GM12878 (cell line): ENCODE data around the gene CTSL. TPM values are rescaled to one million over a fixed set of nuclear protein-coding genes. Genes with fewer than 3 reads are reported as not detected.

ENCODE experiments used
- ATAC-seq: fragments of 200-7000 bp; cut with Tn5 transposase; 3 replicates; pipeline ENCODE4 v1.9.1; 2020; ENCODE audit warnings: mild to moderate bottlenecking, moderate library complexity
- BruUV-seq: library from RNA; stranded (reverse); fragments of 400-500 nt; replicated peaks from 2 replicates; lab custom pipeline; 2021; lab: Mats Ljungman, UMichigan
- CTCF ChIA-PET: fragments of 300-600 bp; sonication (Branson Sonifier 250); formaldehyde crosslinking; extraction: SDS; loops from one replicate; lab custom pipeline; 2021; ENCODE audit warnings: inconsistent platforms; lab: Yijun Ruan, JAX
- POLR2A ChIA-PET: fragments of 350-600 bp; formaldehyde crosslinking; extraction: SDS; loops from one replicate; lab custom pipeline; 2021; ENCODE audit warnings: inconsistent platforms; lab: Charles Lee
- RAD21 ChIA-PET: fragments of 300-600 bp; sonication (Branson Sonifier 250); formaldehyde crosslinking; loops from one replicate; lab custom pipeline; 2023; ENCODE audit warnings: antibody characterized with exemption; ENCODE audit not compliant: unreplicated experiment; lab: Charles Lee
- SMC1A ChIA-PET: fragments of 300-600 bp; sonication (Branson Sonifier 250); formaldehyde crosslinking; loops from one replicate; lab custom pipeline; 2023; ENCODE audit not compliant: unreplicated experiment, uncharacterized antibody; lab: Charles Lee
- DNase-seq: peaks from one replicate; pipeline ENCODE4 v3.0.0-alpha.2; 2011; ENCODE audit warnings: low read depth, low spot score
- FAIRE-seq: peaks from 3 replicates; lab custom pipeline; 2011; peaks lifted over from hg19 to GRCh38; lab: Jason Lieb, UNC
- H2AFZ ChIP-seq: 2 replicates; pipeline ENCODE4 v1.6.0; 2011; ENCODE audit warnings: low read depth, low read length, control low read depth; ENCODE audit not compliant: control insufficient read depth
- H3K27ac ChIP-seq: 2 replicates; pipeline ENCODE4 v1.5.1; 2011; ENCODE audit warnings: control low read depth; ENCODE audit not compliant: control insufficient read depth, insufficient read depth
- H3K27me3 ChIP-seq, 2 experiments: replicated peaks in 1 of 2; 2 replicates each; pipeline versions ENCODE4 v1.6.0 to v1.6.1; 2011; ENCODE audit warnings: low read length in 1 of 2; ENCODE audit not compliant: control insufficient read depth in 2 of 2, insufficient read depth in 2 of 2
- H3K36me3 ChIP-seq, 2 experiments: 2 replicates each; pipeline ENCODE4 v1.5.1; 2011; ENCODE audit warnings: low read length in 1 of 2; ENCODE audit not compliant: control insufficient read depth in 2 of 2, insufficient read depth in 2 of 2
- H3K4me1 ChIP-seq: 2 replicates; pipeline ENCODE4 v1.6.1; 2011; ENCODE audit warnings: mild to moderate bottlenecking, low read length, moderate library complexity, mixed read lengths; ENCODE audit not compliant: control insufficient read depth, insufficient read depth
- H3K4me2 ChIP-seq: 2 replicates; pipeline ENCODE4 v1.6.0; 2011; ENCODE audit warnings: control low read depth; ENCODE audit not compliant: control insufficient read depth, insufficient read depth
- H3K4me3 ChIP-seq: fragments of 200-600 bp; sonication (generic); 2 replicates; pipeline ENCODE4 v1.5.1; 2016
- H3K79me2 ChIP-seq: 2 replicates; pipeline ENCODE4 v1.6.0; 2011; ENCODE audit warnings: low read length; ENCODE audit not compliant: control insufficient read depth, insufficient read depth
- H3K9ac ChIP-seq: 2 replicates; pipeline ENCODE4 v1.8.0; 2011; ENCODE audit warnings: low read length, control low read depth, mixed read lengths; ENCODE audit not compliant: control insufficient read depth, insufficient read depth
- H3K9me3 ChIP-seq: replicated peaks from 3 replicates; pipeline ENCODE4 v1.5.1; 2011; ENCODE audit warnings: mild to moderate bottlenecking, low read length; ENCODE audit not compliant: control insufficient read depth, insufficient read depth
- H4K20me1 ChIP-seq: 2 replicates; pipeline ENCODE4 v1.6.0; 2011; ENCODE audit not compliant: control insufficient read depth, insufficient read depth
- BCL11A ChIP-seq: IDR thresholded peaks from 2 replicates; pipeline ENCODE4 v1.6.1; 2011; ENCODE audit warnings: low read depth, low read length
- BHLHE40 ChIP-seq, 2 experiments: fragments of 450-650 bp in 1 of 2; IDR thresholded peaks; 2 replicates each; pipeline ENCODE4 v1.6.1; 2011 to 2017; ENCODE audit warnings: low read depth in 2 of 2, borderline replicate concordance in 1 of 2, improper control_type of control experiment in 1 of 2, low read length in 1 of 2, mild to moderate bottlenecking in 1 of 2
- CBX3 ChIP-seq: fragments of 200-600 bp; sonication (generic); IDR thresholded peaks from 2 replicates; pipeline ENCODE4 v1.6.1; 2016; ENCODE audit warnings: low read depth, borderline replicate concordance
- ESRRA ChIP-seq: IDR thresholded peaks from 2 replicates; pipeline ENCODE4 v1.6.1; 2012; ENCODE audit warnings: mild to moderate bottlenecking, low read length, improper control_type of control experiment
- HDGF ChIP-seq: fragments of 450-650 bp; IDR thresholded peaks from 2 replicates; pipeline ENCODE4 v1.6.1; 2016; ENCODE audit warnings: antibody characterized with exemption
- IKZF2 ChIP-seq, 2 experiments: fragments of 450-650 bp; IDR thresholded peaks; 2 replicates each; pipeline ENCODE4 v1.6.1; 2017; ENCODE audit warnings: mild to moderate bottlenecking in 2 of 2, moderate library complexity in 2 of 2
- KLF5 ChIP-seq: fragments of 450-650 bp; IDR thresholded peaks from 2 replicates; pipeline ENCODE4 v1.6.1; 2014; ENCODE audit warnings: mild to moderate bottlenecking; ENCODE audit not compliant: partially characterized antibody
- REST ChIP-seq: IDR thresholded peaks from 2 replicates; pipeline ENCODE4 v1.6.1; 2012; ENCODE audit warnings: mild to moderate bottlenecking, low read depth, low read length
- SMAD1 ChIP-seq: fragments of 450-650 bp; IDR thresholded peaks from 2 replicates; pipeline ENCODE4 v1.6.1; 2018; ENCODE audit warnings: mild to moderate bottlenecking, low read depth; ENCODE audit not compliant: partially characterized antibody
- ZNF207 ChIP-seq: fragments of 450-650 bp; IDR thresholded peaks from 2 replicates; pipeline ENCODE4 v1.6.1; 2014; ENCODE audit warnings: antibody characterized with exemption, mild to moderate bottlenecking, borderline replicate concordance
- WGBS: methylation state at CpG from one replicate; pipeline ENCODE4 v1.1.6; 2016; ENCODE audit warnings: low lambda C conversion rate; ENCODE audit not compliant: insufficient replicate concordance, insufficient coverage; ENCODE audit errors: missing lambda C conversion rate; 5-methylcytosine and 5-hydroxymethylcytosine counted together
- in situ Hi-C: fragments of 300-500 bp; cut with MboI; formaldehyde crosslinking; loops from 9 replicates; pipeline ENCODE4 v1.14.3; 2018; ENCODE audit warnings: mixed read lengths
- intact Hi-C: fragments of 100-400 bp; cut with micrococcal nuclease; formaldehyde crosslinking; loops from one replicate; pipeline ENCODE4 v1.14.2; 2022; ENCODE audit not compliant: unreplicated experiment
- polyA plus RNA-seq, 11 experiments: library from polyadenylated mRNA; depleted of rRNA in 4 of 11; unstranded in 6 of 11; stranded (reverse) in 5 of 11; fragments of >200 nt; fragmentation: Nextera tagmentation in 4 of 11; fragmentation: Illumina TruSeq in 1 of 11; extraction: Ambion mirVana in 4 of 11; extraction: Trizol in 1 of 11; gene quantifications; 1 replicate in 1 of 11; 2 replicates in 10 of 11; pipeline versions ENCODE4 v1.2.1 to v1.2.3, GENCODE V29; 2011 to 2016; ENCODE audit warnings: inconsistent platforms in 2 of 11, missing spikeins in 2 of 11, low read depth in 1 of 11
- total RNA-seq, 4 experiments: library from RNA; depleted of rRNA in 3 of 4; stranded (reverse); fragments of >200 nt in 3 of 4; fragmentation: Illumina TruSeq in 1 of 4; extraction: Trizol in 1 of 4; gene quantifications; 2 replicates each; pipeline versions ENCODE4 v1.2.1 to v1.2.3, GENCODE V29; 2013 to 2021
- TF ChIP-seq, protein P1 (sequence below): fragments of 450-650 bp; formaldehyde crosslinking; IDR thresholded peaks from 2 replicates; pipeline ENCODE4 v1.4.0; 2020; ENCODE audit warnings: mild to moderate bottlenecking, moderate library complexity
- TF ChIP-seq, protein P2 (sequence below): fragments of 450-650 bp; IDR thresholded peaks from 2 replicates; pipeline ENCODE4 v1.6.1; 2018; ENCODE audit warnings: mild to moderate bottlenecking, low read depth, moderate library complexity; ENCODE audit not compliant: partially characterized antibody

Gene CTSL
- total and polyA plus RNA-seq, 10 of the 15 experiments (the other 5 are each of a cell fraction or from before 2014, with no cell fraction given) = 0.24 to 0.72 TPM; not detected in 8

GRCh38 chr9:87713278-87713987 is 12.5 kb upstream of the CTSL start (continued):
- TF ChIP-seq, protein P1, sequence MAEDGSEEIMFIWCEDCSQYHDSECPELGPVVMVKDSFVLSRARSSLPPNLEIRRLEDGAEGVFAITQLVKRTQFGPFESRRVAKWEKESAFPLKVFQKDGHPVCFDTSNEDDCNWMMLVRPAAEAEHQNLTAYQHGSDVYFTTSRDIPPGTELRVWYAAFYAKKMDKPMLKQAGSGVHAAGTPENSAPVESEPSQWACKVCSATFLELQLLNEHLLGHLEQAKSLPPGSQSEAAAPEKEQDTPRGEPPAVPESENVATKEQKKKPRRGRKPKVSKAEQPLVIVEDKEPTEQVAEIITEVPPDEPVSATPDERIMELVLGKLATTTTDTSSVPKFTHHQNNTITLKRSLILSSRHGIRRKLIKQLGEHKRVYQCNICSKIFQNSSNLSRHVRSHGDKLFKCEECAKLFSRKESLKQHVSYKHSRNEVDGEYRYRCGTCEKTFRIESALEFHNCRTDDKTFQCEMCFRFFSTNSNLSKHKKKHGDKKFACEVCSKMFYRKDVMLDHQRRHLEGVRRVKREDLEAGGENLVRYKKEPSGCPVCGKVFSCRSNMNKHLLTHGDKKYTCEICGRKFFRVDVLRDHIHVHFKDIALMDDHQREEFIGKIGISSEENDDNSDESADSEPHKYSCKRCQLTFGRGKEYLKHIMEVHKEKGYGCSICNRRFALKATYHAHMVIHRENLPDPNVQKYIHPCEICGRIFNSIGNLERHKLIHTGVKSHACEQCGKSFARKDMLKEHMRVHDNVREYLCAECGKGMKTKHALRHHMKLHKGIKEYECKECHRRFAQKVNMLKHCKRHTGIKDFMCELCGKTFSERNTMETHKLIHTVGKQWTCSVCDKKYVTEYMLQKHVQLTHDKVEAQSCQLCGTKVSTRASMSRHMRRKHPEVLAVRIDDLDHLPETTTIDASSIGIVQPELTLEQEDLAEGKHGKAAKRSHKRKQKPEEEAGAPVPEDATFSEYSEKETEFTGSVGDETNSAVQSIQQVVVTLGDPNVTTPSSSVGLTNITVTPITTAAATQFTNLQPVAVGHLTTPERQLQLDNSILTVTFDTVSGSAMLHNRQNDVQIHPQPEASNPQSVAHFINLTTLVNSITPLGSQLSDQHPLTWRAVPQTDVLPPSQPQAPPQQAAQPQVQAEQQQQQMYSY (CRISPR knock-in tag) = no peak
- no peak for TF ChIP-seq IKZF2 (IDR thresholded peaks at IDR 0.05)

- SMC1A ChIA-PET = interaction anchor here (0.7 to 1.1 kb wide), 3 partner anchors 16 to 234 kb away, joined by 3 read pairs; no protein-coding TSS in a partner anchor
- RAD21 ChIA-PET = no interaction called here
- Histone ChIP-seq H3K4me2 (no peak overlapping the region), H3K36me3 (no peaks in the 10 kb centered on the region; a peak in 1 of 4 replicates), H3K4me3 (no peak overlapping the region), H3K4me1 (peaks cover 6% of the 10 kb centered on the region; the same call in 1 of the 2 replicates), H3K27me3 (peaks cover 0 to 2% of the 10 kb centered on the region in 2 experiments; a peak in 1 of 4 replicates), H3K9me3 (no peaks in the 10 kb centered on the region), H3K27ac (no peak overlapping the region), H4K20me1 (no peaks in the 10 kb centered on the region), H3K9ac (no peak overlapping the region), H2AFZ (no peak overlapping the region), H3K79me2 (no peaks in the 10 kb centered on the region)
- POLR2A ChIA-PET = no interaction called here
- BruUV-seq = no TSS peak
- FAIRE-seq (no peak), DNase-seq (no peak), ATAC-seq (no peak)
- CTCF ChIA-PET = interaction anchor here (0.6 kb wide), 2 partner anchors 378 to 1351 kb away, joined by 3 read pairs; no protein-coding TSS in a partner anchor
- 55% methylated on average over 5 of the region's 5 CpGs for WGBS
- in situ Hi-C loops = no loop called here
- intact Hi-C loops = no loop called here
- no peak for TF ChIP-seq REST
- TF ChIP-seq, protein P2, sequence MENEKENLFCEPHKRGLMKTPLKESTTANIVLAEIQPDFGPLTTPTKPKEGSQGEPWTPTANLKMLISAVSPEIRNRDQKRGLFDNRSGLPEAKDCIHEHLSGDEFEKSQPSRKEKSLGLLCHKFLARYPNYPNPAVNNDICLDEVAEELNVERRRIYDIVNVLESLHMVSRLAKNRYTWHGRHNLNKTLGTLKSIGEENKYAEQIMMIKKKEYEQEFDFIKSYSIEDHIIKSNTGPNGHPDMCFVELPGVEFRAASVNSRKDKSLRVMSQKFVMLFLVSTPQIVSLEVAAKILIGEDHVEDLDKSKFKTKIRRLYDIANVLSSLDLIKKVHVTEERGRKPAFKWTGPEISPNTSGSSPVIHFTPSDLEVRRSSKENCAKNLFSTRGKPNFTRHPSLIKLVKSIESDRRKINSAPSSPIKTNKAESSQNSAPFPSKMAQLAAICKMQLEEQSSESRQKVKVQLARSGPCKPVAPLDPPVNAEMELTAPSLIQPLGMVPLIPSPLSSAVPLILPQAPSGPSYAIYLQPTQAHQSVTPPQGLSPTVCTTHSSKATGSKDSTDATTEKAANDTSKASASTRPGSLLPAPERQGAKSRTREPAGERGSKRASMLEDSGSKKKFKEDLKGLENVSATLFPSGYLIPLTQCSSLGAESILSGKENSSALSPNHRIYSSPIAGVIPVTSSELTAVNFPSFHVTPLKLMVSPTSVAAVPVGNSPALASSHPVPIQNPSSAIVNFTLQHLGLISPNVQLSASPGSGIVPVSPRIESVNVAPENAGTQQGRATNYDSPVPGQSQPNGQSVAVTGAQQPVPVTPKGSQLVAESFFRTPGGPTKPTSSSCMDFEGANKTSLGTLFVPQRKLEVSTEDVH = no peak
- no peak for TF ChIP-seq BCL11A
- no peak for TF ChIP-seq ESRRA
- TF ChIP-seq SMAD1 = no peak
- no peak for TF ChIP-seq BHLHE40 (IDR thresholded peaks at IDR 0.05; ENCODE audit: borderline replicate concordance in 1 of 2, low read depth in 2 of 2, low read length in 1 of 2)
- TF ChIP-seq ZNF207 = no peak
- no peak for TF ChIP-seq CBX3
- no peak for TF ChIP-seq HDGF
- TF ChIP-seq KLF5 = no peak
Observed at GRCh38 chr9:87713988-87714330, 12.0 kb upstream of the CTSL start.
